OCI-LY7 (cell line): ENCODE results near the gene CA10. TPM values are rescaled to one million over a fixed set of nuclear protein-coding genes. Genes with fewer than 3 reads are reported as not detected.

Experiments
- BruUV-seq: library from RNA; stranded (reverse); fragments of 400-500 nt; replicated peaks from 2 replicates; lab custom pipeline; 2021; lab: Mats Ljungman, UMichigan
- CTCF ChIA-PET: fragments of 300-600 bp; sonication (Branson Sonifier 250); formaldehyde crosslinking; loops from one replicate; lab custom pipeline; 2022; ENCODE audit warnings: antibody characterized with exemption; ENCODE audit not compliant: unreplicated experiment; lab: Charles Lee
- POLR2A ChIA-PET: fragments of 300-600 bp; sonication (Branson Sonifier 250); formaldehyde crosslinking; loops from one replicate; lab custom pipeline; 2022; ENCODE audit warnings: antibody characterized with exemption; lab: Charles Lee
- DNase-seq: peaks from one replicate; pipeline ENCODE4 v3.0.0-alpha.2; 2015; ENCODE audit warnings: low spot score
- H2AFZ ChIP-seq: fragments of 200-600 bp; sonication (generic), shearing (Covaris generic); 2 replicates; pipeline ENCODE4 v1.6.1; 2014; ENCODE audit warnings: mild to moderate bottlenecking, antibody characterized with exemption, low read length, moderate library complexity
- H3K27ac ChIP-seq: fragments of 200-600 bp; sonication (generic); 2 replicates; pipeline ENCODE4 v1.5.1; 2014; ENCODE audit warnings: mixed run types, low read depth, mild to moderate bottlenecking, moderate library complexity, low read length, inconsistent platforms; ENCODE audit not compliant: poor library complexity, severe bottlenecking
- H3K36me3 ChIP-seq: fragments of 200-600 bp; sonication (generic); 2 replicates; pipeline ENCODE4 v1.6.1; 2014; ENCODE audit warnings: mild to moderate bottlenecking, antibody characterized with exemption, low read length, moderate library complexity, mixed read lengths; ENCODE audit not compliant: insufficient read depth
- H3K4me1 ChIP-seq: fragments of 200-600 bp; sonication (generic); 2 replicates; pipeline ENCODE4 v1.5.1; 2014; ENCODE audit warnings: mild to moderate bottlenecking, low read length; ENCODE audit not compliant: insufficient read depth, poor library complexity, severe bottlenecking
- H3K4me2 ChIP-seq: fragments of 200-600 bp; sonication (generic); 2 replicates; pipeline ENCODE4 v1.6.1; 2014; ENCODE audit warnings: mild to moderate bottlenecking, low read length
- H3K4me3 ChIP-seq: fragments of 200-600 bp; sonication (generic); 2 replicates; pipeline ENCODE4 v1.5.1; 2014; ENCODE audit warnings: mild to moderate bottlenecking, low read depth, low read length; ENCODE audit not compliant: poor library complexity, severe bottlenecking
- H3K79me2 ChIP-seq: fragments of 200-600 bp; sonication (generic); 2 replicates; pipeline ENCODE4 v1.6.1; 2016; ENCODE audit warnings: low read depth, mild to moderate bottlenecking, low read length, moderate library complexity, mixed read lengths; ENCODE audit not compliant: insufficient read depth
- H3K9me2 ChIP-seq: fragments of 200-600 bp; sonication (generic); 2 replicates; pipeline ENCODE4 v1.6.1; 2016; ENCODE audit warnings: mild to moderate bottlenecking, low read length, mixed read lengths; ENCODE audit not compliant: insufficient read depth
- H3K9me3 ChIP-seq: fragments of 200-600 bp; sonication (generic); 2 replicates; pipeline ENCODE4 v1.6.1; 2014; ENCODE audit warnings: mild to moderate bottlenecking, mixed run types, low read length, mixed read lengths
- H4K20me1 ChIP-seq: fragments of 200-600 bp; sonication (generic); 2 replicates; pipeline ENCODE4 v1.6.1; 2014; ENCODE audit warnings: mild to moderate bottlenecking, antibody characterized with exemption, low read length, moderate library complexity, mixed read lengths; ENCODE audit not compliant: insufficient read depth
- EZH2phosphoT487 ChIP-seq: fragments of 200-600 bp; sonication (generic); IDR thresholded peaks from 2 replicates; pipeline ENCODE4 v1.6.1; 2018; ENCODE audit warnings: low read depth, borderline replicate concordance, mild to moderate bottlenecking, mixed run types, antibody characterized with exemption, low read length, moderate library complexity, mixed read lengths
- intact Hi-C: fragments of 100-400 bp; cut with micrococcal nuclease; formaldehyde crosslinking; loops from one replicate; pipeline ENCODE4 v1.10.0; 2022; ENCODE audit not compliant: unreplicated experiment
- total RNA-seq, 2 experiments: library from RNA; depleted of rRNA in 1 of 2; stranded (reverse); fragments of >200 nt in 1 of 2; shearing (Covaris generic) in 1 of 2; gene quantifications; 2 replicates each; pipeline ENCODE4 v1.2.3, GENCODE V29; 2014 to 2022
- TF ChIP-seq, protein P1 (sequence below): fragments of 200-600 bp; sonication (generic); conservative IDR thresholded peaks from 2 replicates; pipeline ENCODE4 v1.5.1; 2014; ENCODE audit warnings: mild to moderate bottlenecking, antibody characterized with exemption, low read length, moderate library complexity, mixed read lengths

The CA10 gene
- total RNA-seq, 2 experiments from 2014 or later, result not detected

DNA sequence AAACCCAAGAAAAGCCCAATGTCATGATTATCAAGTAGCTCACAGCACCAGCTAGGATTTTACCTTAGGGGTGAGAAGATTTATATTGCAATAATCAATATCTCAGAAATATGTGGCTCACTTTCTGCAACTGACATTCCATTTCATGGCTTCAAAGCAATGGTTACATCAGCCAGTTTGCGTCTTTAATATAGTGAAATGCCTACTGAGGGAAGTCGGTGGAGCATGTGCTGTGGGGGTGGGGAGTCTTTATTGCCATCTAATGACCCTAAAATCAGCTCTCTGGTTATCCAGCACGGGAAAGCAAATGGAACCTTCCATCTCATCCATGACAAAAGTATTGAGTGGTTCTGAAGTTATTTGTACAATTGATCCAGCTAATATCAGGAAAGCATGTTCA is 395.5 kb downstream of the CA10 start:
- H3K4me1 ChIP-seq, result no peaks in the 10 kb centered on the region
- H3K27ac ChIP-seq, result no peak overlapping the region
- TF ChIP-seq, protein P1, sequence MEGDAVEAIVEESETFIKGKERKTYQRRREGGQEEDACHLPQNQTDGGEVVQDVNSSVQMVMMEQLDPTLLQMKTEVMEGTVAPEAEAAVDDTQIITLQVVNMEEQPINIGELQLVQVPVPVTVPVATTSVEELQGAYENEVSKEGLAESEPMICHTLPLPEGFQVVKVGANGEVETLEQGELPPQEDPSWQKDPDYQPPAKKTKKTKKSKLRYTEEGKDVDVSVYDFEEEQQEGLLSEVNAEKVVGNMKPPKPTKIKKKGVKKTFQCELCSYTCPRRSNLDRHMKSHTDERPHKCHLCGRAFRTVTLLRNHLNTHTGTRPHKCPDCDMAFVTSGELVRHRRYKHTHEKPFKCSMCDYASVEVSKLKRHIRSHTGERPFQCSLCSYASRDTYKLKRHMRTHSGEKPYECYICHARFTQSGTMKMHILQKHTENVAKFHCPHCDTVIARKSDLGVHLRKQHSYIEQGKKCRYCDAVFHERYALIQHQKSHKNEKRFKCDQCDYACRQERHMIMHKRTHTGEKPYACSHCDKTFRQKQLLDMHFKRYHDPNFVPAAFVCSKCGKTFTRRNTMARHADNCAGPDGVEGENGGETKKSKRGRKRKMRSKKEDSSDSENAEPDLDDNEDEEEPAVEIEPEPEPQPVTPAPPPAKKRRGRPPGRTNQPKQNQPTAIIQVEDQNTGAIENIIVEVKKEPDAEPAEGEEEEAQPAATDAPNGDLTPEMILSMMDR, result no peak
- no peak for TF ChIP-seq EZH2phosphoT487
- H2AFZ ChIP-seq, result no peak overlapping the region
- H3K9me3 ChIP-seq, result no peaks in the 10 kb centered on the region
- POLR2A ChIA-PET, result no interaction called here
- H4K20me1 ChIP-seq, result no peaks in the 10 kb centered on the region
- no peak overlapping the region for H3K4me2 ChIP-seq
- no peak overlapping the region for H3K4me3 ChIP-seq
- CTCF ChIA-PET, result no interaction called here
- H3K36me3 ChIP-seq, result no peaks in the 10 kb centered on the region
- intact Hi-C loops, result no loop called here
- no peaks in the 10 kb centered on the region for H3K79me2 ChIP-seq
- BruUV-seq, result no TSS peak
- H3K9me2 ChIP-seq, result no peaks in the 10 kb centered on the region
- no peak for DNase-seq

DNA sequence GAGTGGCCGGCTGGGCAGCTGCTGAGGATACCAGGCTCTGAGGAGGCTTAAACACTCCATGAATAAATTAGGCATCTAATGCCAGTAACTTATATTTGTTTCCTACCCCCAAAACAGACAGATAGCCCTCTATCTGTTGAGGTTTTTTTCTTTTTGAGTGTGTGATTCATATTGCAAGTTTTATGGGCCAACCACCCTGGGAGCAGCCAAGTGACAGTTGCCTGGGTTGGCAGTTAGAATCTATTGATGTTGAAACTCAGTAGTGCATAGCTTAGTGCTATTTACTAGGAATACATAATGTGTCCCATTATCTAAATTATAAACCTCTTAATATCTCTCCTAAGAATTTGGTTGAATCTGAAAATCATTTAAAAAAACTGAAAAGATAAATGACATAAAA is 397.4 kb downstream of the CA10 start:
- no peaks in the 10 kb centered on the region for H3K79me2 ChIP-seq
- no peaks in the 10 kb centered on the region for H4K20me1 ChIP-seq
- no peak overlapping the region for H3K4me2 ChIP-seq
- TF ChIP-seq EZH2phosphoT487, result no peak
- TF ChIP-seq, protein P1, result no peak
- no TSS peak for BruUV-seq
- no peak overlapping the region for H3K27ac ChIP-seq
- H3K4me3 ChIP-seq, result no peak overlapping the region
- POLR2A ChIA-PET, result no interaction called here
- H3K9me3 ChIP-seq, result no peaks in the 10 kb centered on the region
- CTCF ChIA-PET, result no interaction called here
- intact Hi-C loops, result no loop called here
- H3K36me3 ChIP-seq, result no peaks in the 10 kb centered on the region
- no peak overlapping the region for H2AFZ ChIP-seq
- no peaks in the 10 kb centered on the region for H3K9me2 ChIP-seq
- H3K4me1 ChIP-seq, result no peaks in the 10 kb centered on the region
- no peak for DNase-seq

DNA sequence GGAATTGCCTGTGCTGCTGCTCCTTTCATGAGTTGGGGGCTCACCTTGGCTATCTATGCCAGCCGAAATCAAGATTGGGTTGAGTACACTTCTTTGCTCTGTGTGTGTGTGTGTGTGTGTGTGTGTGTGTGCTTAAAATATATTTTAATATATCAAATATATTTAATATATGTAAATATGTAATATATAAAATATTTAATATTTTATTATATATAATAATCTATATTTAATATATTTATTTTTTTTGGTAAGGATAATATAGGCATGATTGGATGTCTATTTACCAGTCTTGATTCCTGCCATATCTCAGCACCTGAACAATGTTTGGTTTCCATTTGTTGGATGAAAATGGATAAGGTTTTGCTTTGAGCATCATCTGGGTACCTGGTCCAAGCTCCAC is 399.3 kb downstream of the CA10 start:
- no peaks in the 10 kb centered on the region for H4K20me1 ChIP-seq
- H3K79me2 ChIP-seq, result no peaks in the 10 kb centered on the region
- H3K4me2 ChIP-seq, result no peak overlapping the region
- no peak overlapping the region for H3K4me3 ChIP-seq
- intact Hi-C loops, result no loop called here
- no peak overlapping the region for H2AFZ ChIP-seq
- no TSS peak for BruUV-seq
- POLR2A ChIA-PET, result no interaction called here
- no peaks in the 10 kb centered on the region for H3K4me1 ChIP-seq
- H3K9me2 ChIP-seq, result no peaks in the 10 kb centered on the region
- CTCF ChIA-PET, result no interaction called here
- TF ChIP-seq, protein P1, result no peak
- TF ChIP-seq EZH2phosphoT487, result no peak
- no peak for DNase-seq
- no peaks in the 10 kb centered on the region for H3K9me3 ChIP-seq
- H3K27ac ChIP-seq, result no peak overlapping the region
- no peaks in the 10 kb centered on the region for H3K36me3 ChIP-seq
